ENCODE measurements around the gene MAG.

Gene MAG, protein sequence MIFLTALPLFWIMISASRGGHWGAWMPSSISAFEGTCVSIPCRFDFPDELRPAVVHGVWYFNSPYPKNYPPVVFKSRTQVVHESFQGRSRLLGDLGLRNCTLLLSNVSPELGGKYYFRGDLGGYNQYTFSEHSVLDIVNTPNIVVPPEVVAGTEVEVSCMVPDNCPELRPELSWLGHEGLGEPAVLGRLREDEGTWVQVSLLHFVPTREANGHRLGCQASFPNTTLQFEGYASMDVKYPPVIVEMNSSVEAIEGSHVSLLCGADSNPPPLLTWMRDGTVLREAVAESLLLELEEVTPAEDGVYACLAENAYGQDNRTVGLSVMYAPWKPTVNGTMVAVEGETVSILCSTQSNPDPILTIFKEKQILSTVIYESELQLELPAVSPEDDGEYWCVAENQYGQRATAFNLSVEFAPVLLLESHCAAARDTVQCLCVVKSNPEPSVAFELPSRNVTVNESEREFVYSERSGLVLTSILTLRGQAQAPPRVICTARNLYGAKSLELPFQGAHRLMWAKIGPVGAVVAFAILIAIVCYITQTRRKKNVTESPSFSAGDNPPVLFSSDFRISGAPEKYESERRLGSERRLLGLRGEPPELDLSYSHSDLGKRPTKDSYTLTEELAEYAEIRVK

DNA sequence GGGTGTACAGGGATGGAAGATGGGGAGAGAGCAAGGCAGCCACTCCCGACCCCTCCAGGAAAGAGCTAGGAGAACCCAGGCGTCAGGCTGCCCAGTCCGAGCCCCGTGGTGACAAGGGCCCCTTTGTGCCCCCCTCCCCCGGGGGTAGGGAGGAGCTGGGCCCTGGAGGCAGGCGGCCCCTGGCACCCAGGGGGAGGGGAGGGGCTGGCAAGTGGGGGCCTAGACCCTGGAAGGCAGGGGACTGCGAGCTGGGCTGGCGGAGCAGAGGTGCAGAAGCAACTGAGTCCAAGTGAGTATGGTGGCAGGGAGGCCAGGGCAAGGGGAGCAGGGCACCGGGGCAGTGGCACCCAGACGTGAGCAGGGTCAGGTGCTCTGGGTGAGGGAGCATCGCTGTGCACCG is at the start of gene MAG:
Gene MAG (plus strand): TSS at position 246 of the 400 bp plus-strand sequence. CDS start 3,248 bp downstream, outside the sequence.
- no peak for DNase-seq

DNA sequence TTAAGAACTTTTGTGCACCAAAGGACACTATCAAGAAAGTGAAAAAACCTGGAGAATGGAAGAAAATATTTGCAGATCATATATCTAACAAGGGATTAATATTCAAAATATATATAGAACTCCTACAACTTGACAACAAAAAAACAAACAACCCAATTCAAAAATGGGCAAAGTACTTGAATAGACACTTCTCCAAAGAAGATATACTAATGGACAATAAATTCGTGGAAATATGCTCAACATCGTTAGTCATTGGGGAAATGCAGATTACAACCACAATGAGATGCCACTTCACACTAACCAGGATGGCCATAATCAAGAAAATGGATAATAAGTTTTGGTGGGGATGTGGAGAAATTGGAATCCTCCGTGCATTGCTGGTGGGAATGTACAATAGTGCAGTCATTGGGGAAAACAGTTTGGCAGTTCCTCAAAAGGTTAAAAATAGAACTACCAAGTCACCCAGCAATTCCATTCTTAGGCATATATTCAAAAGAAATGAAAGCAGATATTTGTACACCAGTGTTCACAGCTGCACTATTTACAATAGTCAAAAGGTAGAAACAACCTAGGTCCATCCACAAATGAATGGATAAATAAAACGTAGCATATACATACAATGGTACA is 45.4 kb upstream of the MAG start:
- DNase-seq: no peak

DNA sequence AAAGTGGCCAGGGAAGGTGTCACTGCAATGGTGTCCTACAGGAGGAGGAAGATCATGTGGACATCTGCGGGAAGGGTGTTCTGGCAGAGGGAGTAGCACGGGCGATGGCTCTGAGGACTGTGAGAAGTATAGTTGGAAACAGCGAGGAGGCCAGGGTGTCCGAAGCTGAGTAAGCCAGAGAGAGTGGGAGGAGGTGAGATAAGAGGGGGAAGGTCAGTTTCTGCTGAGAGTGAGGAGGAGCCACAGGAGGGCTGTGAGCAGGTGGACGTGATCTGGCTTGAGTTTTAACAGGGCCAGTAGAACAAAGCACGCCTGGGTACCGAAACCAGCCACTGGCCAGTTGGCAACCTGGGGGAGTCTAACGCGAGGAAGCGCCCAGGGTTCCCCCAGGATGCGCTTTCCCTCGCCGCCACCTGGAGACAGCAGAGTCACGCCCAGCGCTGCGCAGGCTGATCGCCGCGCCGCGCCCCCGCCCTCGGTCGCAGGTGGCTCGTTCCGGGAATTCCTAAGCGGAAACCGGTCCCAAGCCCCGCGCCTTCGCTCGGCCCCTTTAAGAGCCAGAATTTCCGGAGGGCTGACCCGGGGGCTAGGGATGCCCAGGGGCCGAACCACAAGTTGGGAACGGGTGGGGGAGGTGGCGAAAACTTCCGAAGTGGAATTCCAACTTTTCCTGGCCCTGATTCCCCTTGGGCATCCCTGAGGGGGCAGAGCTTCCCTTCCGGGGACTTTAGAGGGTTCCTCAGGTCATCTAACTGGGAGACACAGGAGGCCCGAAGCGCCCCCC is 44.2 kb upstream of the MAG start:
- DNase-seq: peak; percentile 41 to 47

DNA sequence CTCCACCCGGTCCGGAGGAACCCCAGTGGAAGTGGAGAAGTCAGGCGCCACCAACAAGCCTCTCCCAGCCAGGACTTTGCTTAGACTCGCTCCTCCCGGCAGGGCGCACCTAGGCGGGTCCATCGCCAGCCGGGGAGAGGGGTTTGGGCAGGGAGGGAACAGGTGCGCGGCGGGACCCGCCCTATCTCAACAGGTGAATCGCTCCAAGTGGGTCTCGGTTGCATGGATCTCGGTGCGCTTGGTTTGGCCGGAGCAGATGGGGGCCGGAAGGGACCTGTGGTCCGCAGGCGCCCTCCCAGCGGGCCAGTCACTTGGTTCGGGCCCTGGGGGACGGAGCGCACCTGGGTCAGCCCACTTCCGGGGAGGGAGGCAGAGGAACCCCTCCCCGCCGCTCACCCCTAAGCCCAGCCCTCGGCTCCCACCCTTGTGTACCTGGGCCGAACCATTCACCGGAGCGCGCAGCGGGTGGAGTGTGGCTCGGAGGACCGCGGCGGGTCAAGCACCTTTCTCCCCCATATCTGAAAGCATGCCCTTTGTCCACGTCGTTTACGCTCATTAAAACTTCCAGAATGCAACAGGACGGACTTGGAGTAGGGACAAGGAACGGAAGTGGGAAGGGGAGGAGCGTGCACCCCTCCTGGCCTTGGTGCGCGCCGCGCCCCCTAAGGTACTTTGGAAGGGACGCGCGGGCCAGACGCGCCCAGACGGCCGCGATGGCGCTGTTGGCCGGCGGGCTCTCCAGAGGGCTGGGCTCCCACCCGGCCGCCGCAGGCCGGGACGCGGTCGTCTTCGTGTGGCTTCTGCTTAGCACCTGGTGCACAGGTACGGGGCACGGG is 43.4 kb upstream of the MAG start, which contains the start of gene LSR:
Gene LSR (plus strand): TSS at position 693 of the 836 bp plus-strand sequence. CDS start 21 bp downstream, at position 714.
- peak; percentile 49 to 54 for DNase-seq

DNA sequence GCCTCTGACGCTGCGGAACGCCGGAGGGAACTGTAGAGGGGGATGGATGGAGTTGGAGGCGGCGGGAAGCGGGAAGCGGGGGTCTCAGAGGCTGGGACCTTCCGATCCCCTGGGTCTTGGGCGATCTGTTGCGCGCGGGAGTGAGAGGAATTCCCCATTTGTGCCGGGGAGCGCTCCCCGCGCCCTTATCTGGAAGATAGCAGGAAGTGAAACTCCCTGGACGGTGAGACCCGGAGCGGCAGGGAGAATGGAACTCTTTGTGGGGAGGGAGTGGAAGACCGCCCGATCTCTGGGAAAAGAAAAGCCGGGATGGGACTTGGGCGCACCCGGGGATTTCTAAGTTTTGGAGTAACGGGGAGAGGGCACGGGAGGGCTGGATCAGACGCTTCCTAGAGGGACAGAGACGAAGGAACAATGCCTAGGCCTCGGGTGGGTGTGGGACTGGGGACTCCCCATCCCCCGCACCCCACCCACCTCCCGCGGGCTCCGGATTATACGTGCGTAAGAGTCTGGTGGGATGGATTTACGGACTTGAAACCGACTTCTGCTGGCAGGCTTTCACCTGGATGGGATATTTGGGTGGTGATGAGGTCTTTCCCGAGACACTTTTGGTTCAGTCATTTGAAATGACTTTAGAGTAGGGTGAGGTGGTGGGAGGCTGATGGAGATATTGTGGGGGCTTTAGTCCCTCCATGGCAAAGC is 42.7 kb upstream of the MAG start:
- no peak for DNase-seq

DNA sequence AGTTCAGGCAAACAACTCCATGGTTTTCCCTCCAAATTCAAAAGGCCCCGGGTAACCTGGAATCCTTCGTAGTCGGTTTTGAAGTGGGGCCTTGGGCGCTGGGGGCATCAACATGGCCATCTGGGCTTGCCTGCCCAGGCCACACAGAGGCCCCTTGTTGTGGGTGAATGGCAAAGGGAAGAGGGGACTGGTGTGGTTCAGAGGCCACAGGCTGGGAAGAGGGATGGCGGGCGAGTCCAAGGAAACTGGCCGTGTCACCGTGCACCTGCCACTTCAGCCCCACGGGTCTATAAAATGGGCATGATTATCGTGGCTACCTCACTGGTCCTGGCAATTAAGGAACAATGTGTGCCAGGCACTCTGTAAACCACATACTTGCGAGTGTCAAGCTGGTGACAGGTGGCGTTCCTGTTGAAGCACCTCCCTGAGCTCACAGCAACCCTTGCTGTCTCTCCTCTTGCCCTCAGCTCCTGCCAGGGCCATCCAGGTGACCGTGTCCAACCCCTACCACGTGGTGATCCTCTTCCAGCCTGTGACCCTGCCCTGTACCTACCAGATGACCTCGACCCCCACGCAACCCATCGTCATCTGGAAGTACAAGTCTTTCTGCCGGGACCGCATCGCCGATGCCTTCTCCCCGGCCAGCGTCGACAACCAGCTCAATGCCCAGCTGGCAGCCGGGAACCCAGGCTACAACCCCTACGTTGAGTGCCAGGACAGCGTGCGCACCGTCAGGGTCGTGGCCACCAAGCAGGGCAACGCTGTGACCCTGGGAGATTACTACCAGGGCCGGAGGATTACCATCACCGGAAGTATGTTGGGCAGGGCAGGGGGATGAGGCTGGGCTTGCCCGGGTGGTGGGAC is 41.9 kb upstream of the MAG start:
- DNase-seq: no peak

DNA sequence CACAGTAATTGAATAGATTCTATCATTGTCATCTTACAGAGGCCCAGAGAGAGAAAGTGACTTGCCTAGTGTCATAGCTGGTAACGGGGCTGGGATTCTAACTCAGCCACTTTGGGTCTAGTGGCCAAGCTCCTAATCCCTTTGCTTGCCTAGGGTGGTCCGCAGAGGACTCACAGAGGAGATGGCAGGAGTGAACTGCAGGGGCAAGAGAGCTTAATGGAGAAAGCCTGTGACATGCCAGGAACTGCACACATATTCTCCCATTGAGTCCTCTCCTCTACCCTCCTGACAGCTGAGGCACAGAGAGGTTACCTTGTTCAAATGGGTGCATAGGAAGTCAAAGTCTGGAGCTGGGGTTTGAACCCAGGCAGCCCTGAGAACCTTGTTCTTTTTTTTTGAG is 40.5 kb upstream of the MAG start:
- no peak for DNase-seq

DNA sequence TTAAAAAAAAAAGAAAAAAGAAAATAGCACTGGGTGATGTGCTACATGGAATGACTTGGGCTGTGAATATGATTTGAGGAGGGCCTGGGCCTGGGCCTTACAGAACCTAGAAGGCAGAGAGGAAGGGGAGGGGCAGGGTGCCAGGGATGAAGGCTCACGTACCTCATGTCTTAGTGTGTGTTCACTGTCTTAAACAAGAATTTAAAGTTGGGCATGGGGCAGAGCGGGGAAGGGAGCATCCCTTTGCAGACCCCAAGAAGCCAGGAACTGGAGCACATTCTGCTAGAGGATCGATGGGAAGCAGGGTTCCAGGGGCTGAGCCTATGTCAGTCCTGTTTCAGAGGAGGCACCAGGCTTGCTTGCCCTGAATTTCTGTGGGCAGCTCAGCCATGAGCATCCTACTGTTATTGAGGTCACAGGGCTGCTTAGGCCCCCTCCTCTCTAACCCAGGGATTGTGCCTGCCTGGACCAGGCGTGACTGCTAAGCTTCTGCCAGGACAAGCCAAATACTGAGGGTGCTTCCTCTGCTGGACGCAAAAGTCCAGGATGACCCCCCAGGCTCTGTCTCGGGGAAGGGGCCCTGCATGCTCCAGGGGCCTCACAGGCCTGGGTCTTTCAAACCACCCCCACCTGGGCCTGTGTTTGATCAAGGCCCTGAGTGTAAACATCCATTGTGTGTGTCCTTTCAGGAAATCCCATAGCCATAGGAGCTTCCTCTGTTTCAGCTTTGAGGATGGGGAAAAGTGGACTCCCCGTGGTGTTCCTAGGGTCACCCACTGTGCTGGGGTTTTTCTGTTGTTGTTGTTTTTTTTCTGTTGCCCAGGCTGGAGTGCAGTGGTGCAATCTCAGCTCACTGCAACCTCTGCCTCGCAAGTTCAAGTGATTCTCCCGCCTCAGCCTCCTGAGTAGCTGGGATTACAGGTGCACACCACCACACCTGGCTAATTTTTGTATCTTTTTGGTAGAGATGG is 38.4 kb upstream of the MAG start:
- no peak for DNase-seq

DNA sequence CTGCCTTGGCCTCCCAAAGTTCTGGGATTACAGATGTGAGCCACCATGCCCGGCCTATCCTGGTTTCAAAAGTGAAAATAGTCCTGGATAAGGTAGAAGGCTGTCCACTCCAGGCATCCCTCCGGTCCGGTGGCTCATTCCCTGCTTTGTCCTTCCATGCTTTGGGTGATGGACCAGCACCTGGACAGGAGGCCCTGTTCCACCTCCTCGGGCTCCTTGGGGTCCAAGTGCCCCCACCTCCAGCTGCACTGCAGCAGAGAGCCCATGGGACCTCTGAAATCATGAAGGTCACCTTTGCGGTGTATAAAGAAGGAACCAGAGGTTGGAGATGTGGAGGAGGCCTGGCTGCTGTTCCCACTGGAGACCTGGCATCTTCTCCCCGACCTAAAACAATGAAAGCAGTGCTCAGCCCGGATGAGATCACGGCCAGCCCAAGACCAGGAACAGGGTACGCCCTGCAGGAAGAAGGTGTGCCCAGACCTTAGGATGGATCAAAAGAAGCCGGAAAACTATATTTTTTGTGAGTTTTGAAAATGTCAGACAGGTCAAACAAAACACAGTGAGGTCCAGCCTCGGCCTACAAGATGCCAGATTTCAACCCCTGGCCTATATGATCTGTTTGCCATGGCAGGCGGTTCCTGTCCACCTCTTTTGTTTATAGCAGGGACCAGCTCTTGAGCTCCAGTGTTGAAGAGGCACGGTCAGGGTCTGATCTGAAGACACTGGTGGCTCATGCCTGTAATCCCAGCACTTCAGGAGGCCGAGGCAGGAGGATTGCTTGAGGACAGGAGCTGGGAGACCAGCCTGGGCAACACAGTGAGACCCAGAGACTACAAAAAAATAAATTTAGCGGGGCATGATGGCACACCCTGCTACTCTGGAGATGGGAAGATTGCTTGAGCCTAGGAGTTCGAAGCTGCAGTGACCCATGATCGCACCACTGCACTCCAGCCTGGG is 37.3 kb upstream of the MAG start:
- DNase-seq: no peak

DNA sequence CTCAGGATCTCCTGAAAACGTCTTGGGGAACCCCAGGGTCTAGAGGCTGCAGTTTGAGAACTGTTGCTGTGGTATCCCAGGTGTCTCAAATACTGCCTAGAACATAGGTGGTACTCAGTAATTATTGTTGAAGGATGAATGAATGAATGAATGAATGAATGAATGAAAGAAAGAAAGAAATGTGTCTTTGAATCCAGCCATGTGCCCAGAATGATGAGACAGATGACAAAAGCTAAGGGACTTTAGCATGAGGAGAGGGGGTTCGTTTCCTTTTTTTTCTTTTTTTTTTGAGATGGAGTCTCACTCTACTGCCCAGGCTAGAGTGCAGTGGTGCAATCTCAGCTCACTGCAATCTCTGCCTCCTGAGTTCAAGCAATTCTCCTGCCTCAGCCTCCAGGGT is 35.4 kb upstream of the MAG start:
- DNase-seq: no peak

DNA sequence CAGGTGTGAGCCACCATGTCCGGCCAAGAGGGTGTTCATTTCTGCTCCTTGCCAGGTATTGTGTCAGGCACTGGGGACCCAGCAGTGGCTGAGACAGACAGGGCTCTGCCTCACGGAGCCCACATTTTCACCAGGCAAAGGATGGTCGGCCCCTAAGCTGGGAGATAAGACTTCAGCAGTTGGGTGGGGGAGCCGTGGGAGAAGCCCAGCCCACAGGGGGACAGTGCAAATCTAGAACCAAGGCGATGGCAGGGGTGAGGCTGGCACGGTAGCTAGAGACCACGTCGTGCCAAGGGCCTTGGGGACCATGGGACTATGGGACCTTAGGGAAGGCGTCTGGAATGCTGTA is 34.9 kb upstream of the MAG start:
- no peak for DNase-seq

DNA sequence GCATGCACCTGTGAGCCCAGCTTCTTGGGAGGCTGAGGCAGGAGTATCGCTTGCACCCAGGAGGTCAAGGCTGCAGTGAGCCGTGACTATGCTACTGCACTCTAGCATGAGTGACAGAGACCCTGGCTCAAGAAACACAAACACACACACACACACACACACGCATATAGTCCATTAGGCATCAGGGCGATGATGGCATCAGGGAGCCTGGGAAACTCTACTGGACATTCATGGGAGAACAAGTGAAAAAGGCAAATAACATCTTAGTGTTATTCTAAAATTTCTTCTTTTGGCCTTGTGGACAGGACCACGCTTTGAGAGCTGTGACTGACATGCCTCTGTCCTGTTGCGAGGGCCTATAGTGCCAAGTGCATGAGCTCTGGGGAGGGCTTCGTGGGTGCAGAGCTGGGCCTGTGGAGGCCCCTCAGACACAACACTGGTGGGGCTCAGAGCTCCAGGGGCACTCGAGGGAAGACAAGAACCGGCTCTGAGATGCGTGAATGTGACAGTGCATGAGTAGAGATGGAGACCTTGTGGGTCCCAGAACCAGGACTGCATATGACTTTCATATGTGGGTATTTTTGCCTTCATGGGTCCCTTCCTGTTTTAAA is 31.2 kb upstream of the MAG start:
- no peak for DNase-seq

DNA sequence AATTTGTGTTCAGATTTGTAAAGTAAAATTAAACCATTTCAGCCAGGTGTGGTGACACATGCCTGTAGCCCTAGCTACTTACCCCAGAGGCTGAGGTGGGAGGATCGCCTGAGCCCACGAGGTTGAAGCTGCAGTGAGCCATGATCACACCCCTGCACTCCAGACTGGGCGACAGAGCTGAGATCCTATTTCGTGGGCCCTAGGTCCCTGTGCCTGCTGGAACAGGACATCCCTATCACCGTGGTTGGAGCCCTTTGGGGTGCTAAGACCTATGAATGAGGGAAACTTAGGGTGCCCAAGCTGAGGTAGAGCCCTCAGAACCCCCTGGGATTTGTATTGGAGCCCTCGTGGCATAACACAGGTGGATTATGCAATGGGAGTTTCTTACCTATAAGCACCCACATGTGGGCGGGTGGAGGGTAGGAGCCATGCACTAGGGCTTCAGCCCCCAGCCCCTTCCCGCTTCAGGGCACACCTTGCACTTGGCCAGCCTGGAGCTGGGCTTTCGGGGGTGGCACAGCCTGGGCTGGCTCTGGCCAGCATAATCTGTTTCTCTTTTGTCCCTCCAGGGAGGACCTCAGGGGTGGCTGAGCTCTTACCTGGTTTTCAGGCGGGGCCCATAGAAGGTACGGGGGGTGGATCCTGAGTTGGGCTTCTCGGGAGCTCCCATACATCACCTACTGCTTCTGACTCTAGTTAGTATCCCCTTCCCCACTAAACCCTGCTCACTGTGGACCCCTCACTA is 30.4 kb upstream of the MAG start:
- no peak for DNase-seq

DNA sequence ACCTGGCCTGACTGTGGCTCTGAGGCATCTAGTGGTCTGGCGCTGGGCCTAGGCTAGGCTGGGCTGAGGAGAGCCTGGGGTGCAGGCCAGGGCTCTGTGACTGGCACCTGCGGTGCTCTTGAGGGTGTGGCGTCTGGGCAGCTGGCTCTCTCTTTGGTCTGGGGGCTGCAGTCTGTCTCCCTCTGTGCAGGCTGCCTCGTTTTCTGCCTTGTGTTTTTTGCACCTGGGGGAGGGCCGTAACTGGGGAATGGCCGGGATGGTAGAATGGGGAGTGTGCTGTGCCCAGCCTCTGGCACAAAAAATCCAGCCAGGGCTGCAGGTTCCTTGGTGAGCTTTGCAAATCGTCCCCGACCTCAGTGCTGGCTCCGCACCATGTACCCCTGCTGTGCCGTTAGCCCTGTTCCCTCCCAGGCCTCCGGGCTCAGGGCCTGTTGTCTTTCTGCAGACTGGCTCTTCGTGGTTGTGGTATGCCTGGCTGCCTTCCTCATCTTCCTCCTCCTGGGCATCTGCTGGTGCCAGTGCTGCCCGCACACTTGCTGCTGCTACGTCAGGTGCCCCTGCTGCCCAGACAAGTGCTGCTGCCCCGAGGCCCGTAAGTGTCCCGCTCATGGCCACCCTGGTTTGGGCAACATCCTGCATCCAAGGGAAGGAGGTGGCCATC is 29.7 kb upstream of the MAG start:
- DNase-seq: no peak

DNA sequence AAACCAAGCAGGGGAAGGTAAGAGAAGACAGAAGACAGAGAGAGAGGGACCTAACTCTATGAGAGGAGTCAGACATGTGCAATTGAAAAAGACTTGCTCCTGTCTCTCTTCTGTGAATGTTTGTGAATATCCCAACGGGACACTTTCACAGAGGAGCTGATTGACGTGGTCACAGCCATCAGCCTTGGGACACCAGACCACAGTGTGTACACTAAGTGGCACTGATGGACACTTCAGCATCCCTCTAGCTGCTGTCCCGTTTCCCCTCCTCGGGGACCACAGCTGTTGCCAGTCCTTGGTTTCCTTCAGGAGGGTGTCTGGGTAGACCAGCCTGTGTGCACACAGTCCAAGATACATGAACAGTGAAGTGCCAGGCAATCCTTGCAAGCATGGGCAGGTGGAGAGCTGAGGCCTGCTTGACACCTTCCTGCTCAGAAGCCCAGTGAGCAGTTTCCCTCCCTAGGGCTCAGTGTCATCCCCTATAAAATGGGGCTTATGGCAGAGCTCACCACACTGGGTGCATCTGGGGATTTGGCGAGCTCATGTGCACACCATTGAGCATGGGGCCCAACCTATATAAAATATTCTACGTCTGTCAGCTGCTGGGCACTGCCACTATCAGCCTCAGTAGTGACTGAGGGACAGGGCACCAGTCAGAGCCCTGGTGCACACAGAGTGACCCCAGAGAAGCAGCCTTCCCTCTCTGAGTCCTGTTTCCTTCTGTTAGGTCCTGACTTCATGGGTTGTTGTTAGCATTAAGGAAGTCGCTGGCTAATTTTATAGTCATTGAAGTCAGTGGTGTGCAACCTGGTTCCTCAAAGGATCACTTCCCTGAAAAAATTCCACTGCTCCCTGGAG is 27.5 kb upstream of the MAG start:
- no peak for DNase-seq

Measured in stimulated activated CD4-positive, alpha-beta T cell treated with anti-CD3 and anti-CD28 coated beads, Interleukin-2, amount 100 ng/mL, for 48 hours (primary cell).